ENCODE data around the gene HCFC1R1.

The HCFC1R1 gene

GRCh38 chr16:3026003-3026378 is 2.2 kb upstream of the HCFC1R1 start:
- Histone ChIP-seq H3K27ac (ENCODE audit: low read depth, low read length) (no peak overlapping the region), H3K4me1 (ENCODE audit: control insufficient read depth in 1 of 2, insufficient read depth in 2 of 2, low read length in 2 of 2) (peaks cover 15 to 16% of the 10 kb centered on the region in 2 experiments)

GRCh38 chr16:3025032-3026002 is 1.6 kb upstream of the HCFC1R1 start:
- H4K8ac ChIP-seq (ENCODE audit: low read depth, low read length), result no peak overlapping the region
- H3K27me3 ChIP-seq (ENCODE audit: insufficient read depth, low read length), result no peaks in the 10 kb centered on the region
- no peak overlapping the region for H3K18ac ChIP-seq (ENCODE audit: low read length)
- no peak overlapping the region for H2AK5ac ChIP-seq (ENCODE audit: low read length)
- no peaks in the 10 kb centered on the region for H3K9me3 ChIP-seq (ENCODE audit: insufficient read depth, low read depth, low read length)
- H3K9ac ChIP-seq (ENCODE audit: low read length), result no peak overlapping the region
- no peak overlapping the region for H3K23ac ChIP-seq (ENCODE audit: low read length)
- no peak overlapping the region for H2BK12ac ChIP-seq (ENCODE audit: low read length)
- H3K4ac ChIP-seq (ENCODE audit: low read depth, low read length), result no peak overlapping the region
- H3K79me2 ChIP-seq (ENCODE audit: control insufficient read depth, insufficient read depth, low read length, poor library complexity), result peaks cover 24% of the 10 kb centered on the region
- no peak overlapping the region for H3K27ac ChIP-seq (ENCODE audit: low read depth, low read length)
- H3K4me1 ChIP-seq (ENCODE audit: control insufficient read depth in 1 of 2, insufficient read depth in 2 of 2, low read length in 2 of 2), result peaks cover 15 to 16% of the 10 kb centered on the region in 2 experiments
- DNase-seq, result no peak
- H3K36me3 ChIP-seq (ENCODE audit: control insufficient read depth in 1 of 2, insufficient read depth in 2 of 2, low read length in 2 of 2), result peaks cover 33 to 36% of the 10 kb centered on the region in 2 experiments
- no CpG with 5 or more reads among the region's 18 CpGs for WGBS (ENCODE audit: extremely low coverage, insufficient coverage, insufficient read length)
- no peak overlapping the region for H2BK120ac ChIP-seq (ENCODE audit: insufficient read depth, low read length, poor library complexity)
- H2BK5ac ChIP-seq (ENCODE audit: low read depth, low read length, poor library complexity), result no peak overlapping the region
- peaks cover 32% of the 10 kb centered on the region for H3K79me1 ChIP-seq (ENCODE audit: low read length)
- no peak overlapping the region for H4K12ac ChIP-seq (ENCODE audit: low read depth, low read length)
- H3K4me3 ChIP-seq (ENCODE audit: low read depth, low read length), result no peak overlapping the region
- no peak overlapping the region for H2AFZ ChIP-seq (ENCODE audit: insufficient read depth, low read length, poor library complexity)
- no peak overlapping the region for H3K4me2 ChIP-seq (ENCODE audit: low read length)
- H3K14ac ChIP-seq (ENCODE audit: low read length), result no peak overlapping the region
- no peak overlapping the region for H4K91ac ChIP-seq (ENCODE audit: low read depth, low read length)

More at GRCh38 chr16:3026003-3026378, 2.2 kb upstream of the HCFC1R1 start:
- H4K8ac ChIP-seq (ENCODE audit: low read depth, low read length), result no peak overlapping the region
- H2AK5ac ChIP-seq (ENCODE audit: low read length), result no peak overlapping the region
- H3K18ac ChIP-seq (ENCODE audit: low read length), result no peak overlapping the region
- peaks cover 19% of the 10 kb centered on the region for H3K79me2 ChIP-seq (ENCODE audit: control insufficient read depth, insufficient read depth, low read length, poor library complexity)
- peaks cover 33 to 36% of the 10 kb centered on the region in 2 experiments for H3K36me3 ChIP-seq (ENCODE audit: control insufficient read depth in 1 of 2, insufficient read depth in 2 of 2, low read length in 2 of 2)
- no peak overlapping the region for H4K12ac ChIP-seq (ENCODE audit: low read depth, low read length)
- no peaks in the 10 kb centered on the region for H3K27me3 ChIP-seq (ENCODE audit: insufficient read depth, low read length)
- H3K23ac ChIP-seq (ENCODE audit: low read length), result no peak overlapping the region
- H3K14ac ChIP-seq (ENCODE audit: low read length), result no peak overlapping the region
- WGBS (ENCODE audit: extremely low coverage, insufficient coverage, insufficient read length), result no CpG with 5 or more reads among the region's 8 CpGs
- no peak overlapping the region for H2BK5ac ChIP-seq (ENCODE audit: low read depth, low read length, poor library complexity)
- no peak overlapping the region for H2BK120ac ChIP-seq (ENCODE audit: insufficient read depth, low read length, poor library complexity)
- no peaks in the 10 kb centered on the region for H3K9me3 ChIP-seq (ENCODE audit: insufficient read depth, low read depth, low read length)
- no peak for DNase-seq
- peaks cover 27% of the 10 kb centered on the region for H3K79me1 ChIP-seq (ENCODE audit: low read length)
- no peak overlapping the region for H3K4ac ChIP-seq (ENCODE audit: low read depth, low read length)
- no peak overlapping the region for H3K4me3 ChIP-seq (ENCODE audit: low read depth, low read length)
- no peak overlapping the region for H2AFZ ChIP-seq (ENCODE audit: insufficient read depth, low read length, poor library complexity)
- no peak overlapping the region for H3K9ac ChIP-seq (ENCODE audit: low read length)
- no peak overlapping the region for H4K91ac ChIP-seq (ENCODE audit: low read depth, low read length)
- H2BK12ac ChIP-seq (ENCODE audit: low read length), result no peak overlapping the region
- no peak overlapping the region for H3K4me2 ChIP-seq (ENCODE audit: low read length)

GRCh38 chr16:3023415-3023668 is 400 bp downstream of the HCFC1R1 start:
- Histone ChIP-seq H3K27ac (ENCODE audit: low read depth, low read length) (peak overlapping the region; percentile 100), H3K9ac (ENCODE audit: low read length) (peak overlapping the region; percentile 61), H3K4me1 (ENCODE audit: control insufficient read depth in 1 of 2, insufficient read depth in 2 of 2, low read length in 2 of 2) (peaks cover 20 to 22% of the 10 kb centered on the region in 2 experiments), H3K27me3 (ENCODE audit: insufficient read depth, low read length) (no peaks in the 10 kb centered on the region), H4K91ac (ENCODE audit: low read depth, low read length) (peak overlapping the region; percentile 97), H3K23ac (ENCODE audit: low read length) (no peak overlapping the region), H2BK120ac (ENCODE audit: insufficient read depth, low read length, poor library complexity) (peak overlapping the region; percentile 67), H2BK5ac (ENCODE audit: low read depth, low read length, poor library complexity) (peak overlapping the region; percentile 96), H3K18ac (ENCODE audit: low read length) (peak overlapping the region; percentile 96), H3K4me3 (ENCODE audit: low read depth, low read length) (peak overlapping the region; percentile 75), H3K79me2 (ENCODE audit: control insufficient read depth, insufficient read depth, low read length, poor library complexity) (peaks cover 25% of the 10 kb centered on the region), H4K12ac (ENCODE audit: low read depth, low read length) (peak overlapping the region; percentile 82), H3K14ac (ENCODE audit: low read length) (peak overlapping the region; percentile 91), H2AK5ac (ENCODE audit: low read length) (peak overlapping the region; percentile 80), H3K4ac (ENCODE audit: low read depth, low read length) (peak overlapping the region; percentile 83), H3K36me3 (ENCODE audit: control insufficient read depth in 1 of 2, insufficient read depth in 2 of 2, low read length in 2 of 2) (peaks cover 33 to 36% of the 10 kb centered on the region in 2 experiments), H3K9me3 (ENCODE audit: insufficient read depth, low read depth, low read length) (no peaks in the 10 kb centered on the region), H2AFZ (ENCODE audit: insufficient read depth, low read length, poor library complexity) (peak overlapping the region; percentile 65), H4K8ac (ENCODE audit: low read depth, low read length) (peak overlapping the region; percentile 82), H3K79me1 (ENCODE audit: low read length) (peaks cover 36% of the 10 kb centered on the region), H2BK12ac (ENCODE audit: low read length) (peak overlapping the region; percentile 34), H3K4me2 (ENCODE audit: low read length) (peak overlapping the region; percentile 80)
- DNase-seq, result no peak
- WGBS (ENCODE audit: extremely low coverage, insufficient coverage, insufficient read length), result no CpG with 5 or more reads among the region's 6 CpGs

- Histone ChIP-seq H2AK5ac (ENCODE audit: low read length) (peak overlapping the region; percentile 80), H3K79me2 (ENCODE audit: control insufficient read depth, insufficient read depth, low read length, poor library complexity) (peaks cover 26% of the 10 kb centered on the region), H4K8ac (ENCODE audit: low read depth, low read length) (peak overlapping the region; percentile 82), H3K27ac (ENCODE audit: low read depth, low read length) (peak overlapping the region; percentile 100), H3K4me1 (ENCODE audit: control insufficient read depth in 1 of 2, insufficient read depth in 2 of 2, low read length in 2 of 2) (peaks cover 18 to 20% of the 10 kb centered on the region in 2 experiments), H3K27me3 (ENCODE audit: insufficient read depth, low read length) (no peaks in the 10 kb centered on the region), H3K79me1 (ENCODE audit: low read length) (peaks cover 38% of the 10 kb centered on the region), H4K91ac (ENCODE audit: low read depth, low read length) (peak overlapping the region; percentile 97), H3K36me3 (ENCODE audit: control insufficient read depth in 1 of 2, insufficient read depth in 2 of 2, low read length in 2 of 2) (peaks cover 33 to 36% of the 10 kb centered on the region in 2 experiments), H3K4me2 (ENCODE audit: low read length) (peak overlapping the region; percentile 80), H4K12ac (ENCODE audit: low read depth, low read length) (peak overlapping the region; percentile 82), H2BK5ac (ENCODE audit: low read depth, low read length, poor library complexity) (peak overlapping the region; percentile 96), H3K14ac (ENCODE audit: low read length) (peak overlapping the region; percentile 97), H2BK120ac (ENCODE audit: insufficient read depth, low read length, poor library complexity) (peak overlapping the region; percentile 74), H3K4ac (ENCODE audit: low read depth, low read length) (peak overlapping the region; percentile 83), H3K4me3 (ENCODE audit: low read depth, low read length) (peak overlapping the region; percentile 75), H3K9me3 (ENCODE audit: insufficient read depth, low read depth, low read length) (no peaks in the 10 kb centered on the region), H3K9ac (ENCODE audit: low read length) (peak overlapping the region; percentile 61), H2BK12ac (ENCODE audit: low read length) (peak overlapping the region; percentile 81), H3K23ac (ENCODE audit: low read length) (no peak overlapping the region), H2AFZ (ENCODE audit: insufficient read depth, low read length, poor library complexity) (peak overlapping the region; percentile 65), H3K18ac (ENCODE audit: low read length) (peak overlapping the region; percentile 96)
- no peak for DNase-seq
- WGBS (ENCODE audit: extremely low coverage, insufficient coverage, insufficient read length), result no CpG with 5 or more reads among the region's 8 CpGs
Measured at GRCh38 chr16:3022684-3023414, 893 bp downstream of the HCFC1R1 start.
